Measurements from ENCODE around the gene KCNRG.
"Not testable (repeated sequence)": the region's sequence is repeated elsewhere in the genome, so short reads cannot be mapped to it uniquely, and the experiment has no call there.

Gene KCNRG

DNA sequence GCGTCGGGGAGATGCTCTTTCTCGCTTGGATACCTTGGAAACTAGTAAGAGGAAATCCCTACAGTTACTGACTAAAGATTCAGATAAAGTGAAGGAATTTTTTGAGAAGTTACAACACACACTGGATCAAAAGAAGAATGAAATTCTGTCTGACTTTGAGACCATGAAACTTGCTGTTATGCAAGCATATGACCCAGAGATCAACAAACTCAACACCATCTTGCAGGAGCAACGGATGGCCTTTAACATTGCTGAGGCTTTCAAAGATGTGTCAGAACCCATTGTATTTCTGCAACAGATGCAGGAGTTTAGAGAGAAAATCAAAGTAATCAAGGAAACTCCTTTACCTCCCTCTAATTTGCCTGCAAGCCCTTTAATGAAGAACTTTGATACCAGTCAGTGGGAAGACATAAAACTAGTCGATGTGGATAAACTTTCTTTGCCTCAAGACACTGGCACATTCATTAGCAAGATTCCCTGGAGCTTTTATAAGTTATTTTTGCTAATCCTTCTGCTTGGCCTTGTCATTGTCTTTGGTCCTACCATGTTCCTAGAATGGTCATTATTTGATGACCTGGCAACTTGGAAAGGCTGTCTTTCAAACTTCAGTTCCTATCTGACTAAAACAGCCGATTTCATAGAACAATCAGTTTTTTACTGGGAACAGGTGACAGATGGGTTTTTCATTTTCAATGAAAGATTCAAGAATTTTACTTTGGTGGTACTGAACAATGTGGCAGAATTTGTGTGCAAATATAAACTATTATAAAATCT is 2.7 kb upstream of the KCNRG start:
- no peak for DNase-seq

DNA sequence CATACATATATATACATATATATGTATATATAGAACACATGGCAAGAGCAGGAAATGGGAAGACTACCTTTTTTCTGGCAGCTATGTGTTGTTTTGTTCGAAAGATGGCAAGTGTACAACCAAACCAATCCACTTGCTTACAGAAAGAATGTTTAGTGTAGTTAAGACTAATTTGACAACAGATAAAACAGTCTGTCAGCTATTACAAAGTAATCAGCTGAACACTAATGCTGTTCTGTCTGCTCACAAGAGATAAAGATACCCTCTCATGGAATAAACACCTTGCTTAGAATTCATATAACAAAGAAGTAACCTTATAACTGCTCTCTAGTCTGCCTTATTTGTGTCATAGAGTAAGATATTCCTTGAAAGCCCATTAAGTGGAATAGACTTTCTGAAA is 858 bp upstream of the KCNRG start:
- DNase-seq = no peak

DNA sequence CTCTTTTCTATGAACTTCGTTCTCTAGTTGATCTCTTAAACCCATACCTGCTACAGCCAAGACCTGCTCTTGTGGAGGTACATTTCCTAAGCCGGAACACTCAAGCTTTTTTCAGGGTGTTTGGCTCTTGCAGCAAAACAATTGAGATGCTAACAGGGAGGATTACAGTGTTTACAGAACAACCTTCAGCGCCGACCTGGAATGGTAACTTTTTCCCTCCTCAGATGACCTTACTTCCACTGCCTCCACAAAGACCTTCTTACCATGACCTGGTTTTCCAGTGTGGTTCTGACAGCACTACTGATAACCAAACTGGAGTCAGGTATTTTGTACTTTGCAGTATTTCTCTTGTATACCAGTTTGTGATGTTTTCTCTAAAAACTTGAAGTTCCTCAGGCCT is 506 bp downstream of the KCNRG start:
- no peak for DNase-seq

DNA sequence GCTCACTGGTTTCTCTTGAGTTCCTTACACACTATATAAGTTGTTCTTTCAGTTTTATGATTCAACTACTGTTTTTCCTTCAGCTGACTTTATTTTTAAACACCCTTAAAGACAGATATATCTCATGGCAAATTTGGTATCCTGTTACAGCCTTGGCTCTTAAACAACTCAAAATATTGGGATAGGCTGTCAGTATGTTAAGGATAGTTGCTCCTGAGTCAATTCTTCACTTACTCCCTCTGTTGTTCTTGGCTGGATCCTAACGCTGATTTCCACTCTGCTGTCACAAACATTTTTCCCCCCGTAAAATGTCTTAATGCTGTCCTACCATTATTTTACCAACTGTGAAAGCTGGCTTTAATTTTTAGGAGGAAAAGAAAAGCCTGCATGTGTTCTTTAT is 1.2 kb downstream of the KCNRG start:
- DNase-seq = no peak

DNA sequence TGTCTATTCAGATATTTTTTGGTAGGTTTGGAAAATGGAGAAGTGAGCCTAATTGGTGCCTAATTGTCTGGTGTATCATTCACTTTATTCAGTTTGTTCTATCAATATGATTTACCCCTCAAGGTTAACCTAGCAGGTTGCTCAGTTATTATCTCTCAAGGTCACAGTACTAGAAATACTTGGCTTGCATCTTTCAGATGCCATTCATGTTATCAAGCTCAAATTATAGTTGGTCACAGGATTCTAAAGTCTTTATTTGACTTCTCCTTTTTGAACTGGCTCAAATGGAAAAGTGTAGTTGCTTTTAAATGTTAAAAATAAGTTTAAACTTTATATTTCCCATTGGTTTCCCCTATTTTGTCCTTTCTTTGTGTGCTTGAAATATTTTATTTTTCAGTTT is 2.6 kb downstream of the KCNRG start:
- no peak for DNase-seq

DNA sequence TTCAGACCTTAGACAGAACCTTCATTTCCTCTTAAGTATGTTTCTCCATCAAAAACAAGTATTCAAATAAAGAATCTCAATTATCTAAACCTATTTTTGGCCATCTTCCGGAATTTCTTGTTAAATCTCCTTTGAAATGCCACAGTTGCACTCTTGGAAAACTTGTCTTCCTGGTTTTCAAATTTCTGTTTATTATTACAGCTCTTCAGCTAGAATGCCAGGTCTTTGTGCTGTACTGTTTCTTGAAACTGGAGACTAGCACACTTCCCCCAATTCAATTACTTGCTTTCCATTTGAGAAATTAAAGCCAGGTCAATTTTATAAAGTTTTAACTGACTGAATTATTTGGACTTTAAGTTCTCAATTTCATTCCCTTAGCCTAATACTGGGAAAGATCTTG is 10.2 kb downstream of the KCNRG start:
- no peak for DNase-seq

DNA sequence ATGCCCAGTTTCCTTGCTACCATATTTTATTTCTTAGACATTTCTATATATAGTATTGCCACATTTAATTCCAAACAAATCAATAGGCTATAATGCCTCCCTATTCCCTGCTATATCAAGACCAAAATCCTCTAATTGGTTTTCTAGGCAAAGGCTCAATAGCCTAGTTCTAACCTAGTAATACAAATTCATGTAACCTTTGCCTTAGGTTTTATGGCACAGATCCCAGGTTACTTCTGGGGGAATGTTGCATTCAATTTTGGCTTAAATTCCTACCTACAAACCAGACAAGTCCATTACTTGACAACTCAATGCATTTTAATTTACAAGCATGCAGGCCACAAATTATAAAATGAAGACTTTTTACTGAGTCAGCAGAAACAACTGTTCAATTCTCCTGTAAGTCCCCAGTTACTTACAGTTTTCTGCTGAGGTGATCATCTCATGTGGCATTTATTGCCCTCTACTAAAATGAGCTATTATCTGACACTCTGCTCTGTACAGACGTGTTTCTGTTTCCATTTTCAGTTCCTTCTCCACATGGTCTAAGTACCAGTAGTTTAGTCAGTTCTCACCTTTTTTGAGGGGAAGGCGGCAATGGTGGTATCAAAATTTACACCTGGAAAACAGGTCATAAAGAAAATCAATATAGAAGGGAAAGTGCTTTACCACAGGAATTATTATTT is 11.7 kb downstream of the KCNRG start:
- no peak for DNase-seq

DNA sequence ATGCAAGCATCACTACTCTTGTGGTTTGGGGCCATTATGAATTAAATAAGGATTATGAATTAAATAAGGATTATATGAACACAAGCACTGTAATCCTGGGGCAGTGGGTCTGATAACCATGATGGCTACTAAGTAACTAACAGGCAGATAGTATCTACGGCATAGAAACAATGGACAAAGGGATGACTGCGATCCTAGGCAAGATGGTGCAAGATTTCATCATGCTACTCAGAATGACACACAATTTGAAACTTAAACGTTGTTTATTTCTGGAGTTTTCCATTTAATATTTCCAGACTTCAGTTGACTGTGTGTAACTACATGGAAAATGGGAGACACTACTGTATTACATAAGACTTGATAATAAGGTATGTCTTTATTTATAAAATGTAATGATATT is 15.1 kb downstream of the KCNRG start:
- DNase-seq = no peak

DNA sequence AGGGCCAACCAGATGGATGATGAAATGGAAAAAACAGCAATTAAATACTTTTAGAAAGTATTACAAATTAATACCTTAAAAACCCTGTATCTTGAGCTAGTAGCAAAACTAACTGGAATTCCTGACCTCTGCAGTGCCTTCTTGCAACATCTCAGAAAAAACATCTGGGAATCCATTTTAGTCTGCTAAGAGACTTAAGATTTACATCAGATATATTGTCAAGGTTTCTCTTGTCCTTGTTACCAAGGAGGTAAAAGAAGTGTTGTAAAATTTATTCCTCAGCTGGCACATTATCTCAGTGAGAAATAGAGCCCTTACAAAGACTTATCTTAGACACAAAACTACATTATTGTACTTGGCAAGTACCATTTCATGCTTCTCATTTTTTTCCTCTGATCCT is 18.5 kb downstream of the KCNRG start:
- DNase-seq = no peak

DNA sequence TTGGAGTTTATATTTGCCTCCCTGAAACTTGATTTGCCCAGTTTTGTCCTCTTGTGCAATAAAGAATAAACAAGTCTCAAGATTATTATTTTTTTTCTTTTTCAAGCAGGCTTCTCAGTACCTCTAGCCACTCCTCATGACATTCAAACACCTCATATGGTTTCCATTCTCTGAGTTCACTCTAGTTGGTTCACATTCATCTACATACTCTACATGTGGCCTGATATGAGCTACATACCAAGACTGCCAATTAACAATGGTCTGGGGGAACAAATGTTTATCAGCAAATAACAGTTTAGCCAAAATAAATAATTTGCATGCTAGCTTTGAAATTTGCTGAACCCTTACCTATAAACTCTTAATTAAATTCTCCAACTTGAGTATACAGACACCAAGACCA is 22.5 kb downstream of the KCNRG start:
- DNase-seq = no peak

DNA sequence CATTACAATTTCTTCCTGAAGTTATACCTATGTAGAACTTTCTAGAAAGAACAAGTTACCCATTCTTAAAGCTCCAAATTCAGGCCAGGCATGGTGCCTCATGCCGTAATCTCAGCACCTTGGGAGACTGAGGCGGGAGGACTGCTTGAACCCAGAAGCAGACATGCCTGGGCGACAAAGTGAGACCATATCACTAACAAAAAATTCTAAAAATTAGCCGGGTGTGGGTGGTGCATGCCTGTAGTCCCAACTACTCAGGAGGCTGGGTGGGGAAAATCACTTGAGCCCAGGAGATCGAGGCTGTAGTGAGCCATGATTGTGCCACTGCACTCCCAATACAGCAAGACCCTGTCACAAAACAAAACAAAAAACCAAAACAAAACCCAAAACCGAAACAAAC is 23.0 kb downstream of the KCNRG start:
- no peak for DNase-seq

DNA sequence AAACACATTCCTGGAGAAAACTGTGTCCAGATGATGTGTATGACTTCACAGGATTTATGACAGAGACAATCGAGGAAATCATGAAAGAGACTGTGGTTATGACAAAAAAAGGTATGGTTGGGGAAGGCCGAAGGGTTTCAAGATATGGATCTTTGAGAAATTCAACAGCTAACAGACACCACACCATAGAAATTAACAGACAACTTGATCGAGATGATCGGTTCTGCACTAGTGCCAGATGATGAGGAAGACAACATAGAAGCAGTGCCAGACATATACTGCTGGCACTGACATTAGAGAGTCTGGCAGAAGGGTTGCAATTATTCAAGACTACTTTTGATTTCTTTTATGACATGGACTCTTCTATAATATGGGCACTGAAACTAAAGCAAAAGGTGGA is 37.2 kb downstream of the KCNRG start:
- DNase-seq = no peak

DNA sequence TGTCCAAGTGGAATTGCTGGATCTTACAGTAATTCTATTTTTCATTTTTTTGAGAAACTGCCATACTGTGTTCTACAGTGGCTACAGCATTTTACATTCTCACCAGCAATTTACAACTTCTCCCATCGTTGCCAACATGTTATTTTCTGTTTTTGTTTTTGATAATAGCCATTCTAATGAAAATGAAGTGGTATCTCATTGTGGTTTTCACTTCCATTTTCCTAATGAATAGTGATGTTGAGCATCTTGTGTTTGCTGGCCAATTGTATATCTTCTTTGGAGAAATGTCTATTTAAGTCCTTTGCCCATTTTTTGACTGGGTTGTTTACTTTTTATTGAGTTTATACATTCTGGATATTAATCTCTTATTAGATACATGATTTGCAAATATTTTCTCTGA is 38.6 kb downstream of the KCNRG start:
- no peak for DNase-seq

DNA sequence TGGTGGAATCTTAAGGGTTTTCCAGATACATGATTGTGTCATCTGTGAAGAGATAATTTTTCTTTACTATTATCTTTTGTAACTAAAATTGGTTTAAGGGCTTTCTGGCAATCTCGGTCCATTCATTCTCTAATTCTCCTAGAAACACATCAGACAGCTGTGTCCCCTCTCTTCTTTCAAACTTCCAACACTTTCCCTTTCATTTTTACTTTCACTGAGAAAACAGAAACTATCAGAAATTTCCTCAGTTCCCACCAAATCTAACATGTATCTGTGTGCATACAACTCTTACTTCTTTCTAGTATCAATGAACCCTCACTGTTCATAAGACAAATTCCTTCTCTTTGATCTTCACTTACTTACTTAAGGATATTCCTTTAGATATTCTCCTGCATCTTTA is 40.2 kb downstream of the KCNRG start:
- DNase-seq = no peak

DNA sequence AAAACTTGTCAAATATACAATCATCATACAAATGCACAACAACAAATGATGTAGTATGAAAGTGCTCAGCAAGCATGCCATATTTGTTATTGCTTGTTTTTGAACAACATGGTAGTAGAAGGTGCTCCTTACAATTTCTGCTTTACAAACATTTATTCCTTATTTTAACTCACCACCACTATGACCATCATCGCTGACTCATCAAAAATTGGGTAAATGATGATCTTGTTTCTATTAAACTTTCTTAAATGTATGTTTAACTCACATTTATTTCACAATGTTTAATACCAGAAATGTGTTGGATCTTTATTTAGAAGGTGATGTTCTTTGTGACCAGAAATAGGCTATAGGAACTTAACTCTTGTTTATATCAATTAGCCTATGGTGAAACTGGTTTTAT is 45.5 kb downstream of the KCNRG start:
- no peak for DNase-seq

DNA sequence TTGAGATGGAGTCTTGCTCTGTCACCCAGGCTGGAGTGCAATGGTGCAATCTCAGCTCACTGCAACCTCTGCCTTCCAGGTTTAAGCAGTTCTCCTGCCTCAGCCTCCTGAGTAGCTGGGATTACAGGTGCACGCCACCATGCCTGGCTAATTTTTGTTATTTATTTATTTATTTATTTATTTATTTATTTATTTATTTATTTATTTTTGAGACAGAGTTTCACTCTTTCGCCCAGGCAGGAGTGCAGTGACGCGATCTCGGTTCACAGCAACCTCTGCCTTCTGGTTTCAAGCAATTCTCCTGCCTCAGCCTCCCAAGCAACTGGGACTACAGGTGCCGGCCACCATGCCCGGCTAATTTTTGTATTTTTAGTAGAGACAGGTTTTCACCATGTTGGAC is 47.1 kb downstream of the KCNRG start:
- not testable (repeated sequence) for DNase-seq

DNA sequence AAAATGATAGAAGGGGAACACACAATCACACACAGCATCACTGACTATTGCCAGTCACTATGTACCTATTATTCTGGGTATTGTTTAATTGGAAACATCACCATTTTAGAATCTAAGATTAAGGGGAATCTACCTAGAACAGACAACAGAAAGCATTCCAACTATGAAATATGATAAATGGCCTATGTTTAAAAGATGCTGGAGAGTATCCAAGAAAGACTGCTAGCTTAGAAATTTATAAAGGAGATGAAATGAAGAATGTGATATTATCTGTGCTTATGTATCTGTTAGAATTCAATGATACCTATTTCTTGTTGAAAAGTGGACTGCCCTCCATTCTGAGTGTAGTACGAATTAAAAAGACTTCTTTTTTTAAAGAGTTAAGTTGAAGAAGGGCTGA is 50.5 kb downstream of the KCNRG start:
- DNase-seq = no peak

DNA sequence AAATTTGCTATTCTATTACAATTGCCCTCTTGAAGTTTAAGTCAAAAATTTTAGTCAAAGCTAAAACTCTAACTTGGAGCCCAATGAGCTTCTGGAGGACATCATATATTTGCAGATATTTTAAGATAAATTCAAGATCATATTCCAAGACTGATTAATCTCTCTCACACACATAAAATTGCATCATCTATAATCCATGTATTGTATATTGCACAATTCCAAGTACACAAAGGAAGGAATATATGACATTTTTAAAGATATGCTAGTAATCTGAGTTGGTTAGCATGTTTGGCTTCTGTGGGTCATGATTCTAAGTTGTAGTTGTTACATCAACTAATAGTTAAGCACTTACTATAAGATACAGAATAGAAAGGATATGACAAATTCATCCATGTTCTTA is 53.3 kb downstream of the KCNRG start:
- no peak for DNase-seq

DNA sequence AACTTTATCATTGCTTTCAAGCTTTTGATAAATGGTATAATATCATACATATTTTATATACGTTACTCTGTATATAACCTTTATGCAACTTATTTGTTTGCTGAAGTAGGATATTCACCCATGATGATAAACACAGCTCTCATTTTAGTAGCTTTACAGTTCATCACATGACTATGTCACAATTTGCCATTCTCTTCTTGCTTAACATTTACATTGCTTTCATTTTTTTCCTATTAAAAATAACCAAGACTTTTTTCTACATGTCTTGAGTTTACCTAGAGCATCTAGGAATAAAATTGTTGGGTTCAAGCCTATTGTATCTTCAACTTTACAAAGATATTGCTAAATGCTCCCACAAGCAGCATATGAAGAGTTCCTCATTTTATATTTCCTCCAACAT is 54.0 kb downstream of the KCNRG start:
- DNase-seq = no peak

DNA sequence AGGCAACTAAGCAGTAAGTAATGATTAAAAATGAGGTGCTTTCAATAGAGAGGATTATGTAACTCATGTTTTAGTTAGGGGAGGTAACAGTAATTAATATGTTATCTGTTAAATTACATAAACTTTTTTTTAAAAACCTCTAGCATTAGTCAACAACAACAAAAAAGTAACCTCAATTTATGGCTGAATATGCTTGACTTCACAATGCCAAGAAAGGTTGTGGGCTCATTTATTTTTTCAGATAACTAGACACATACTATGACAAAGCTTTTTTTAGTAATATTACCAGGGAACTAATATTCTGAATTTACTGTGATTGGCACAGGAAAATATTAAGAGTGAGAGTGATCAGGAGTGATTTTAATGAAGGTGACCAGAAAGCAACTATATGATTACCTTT is 54.9 kb downstream of the KCNRG start:
- no peak for DNase-seq
